ENCODE measurements around the gene FGG.

GRCh38 chr4:154569028-154569427 lies 43.4 kb downstream of the FGG start:
- TF ChIP-seq POLR2A (IDR thresholded peaks at IDR 0.05), result no peak
- no peak for TF ChIP-seq CTCF (IDR thresholded peaks at IDR 0.05)

Data from esophagus squamous epithelium (tissue), 4 donors.